Tibial artery (tissue), 4 donors: ENCODE data around the gene MAST4.

ENCODE experiments used
- DNase-seq, 2 donors: peaks; one replicate each; pipeline ENCODE4 v3.0.0-alpha.2; 2019
- H3K27ac ChIP-seq, 2 donors: fragments of 200-600 bp; sonication (generic) in 1 of 2; 1 replicate in 1 of 2; 2 replicates in 1 of 2; pipeline ENCODE4 v1.5.1; 2018 to 2019; ENCODE audit warnings: mild to moderate bottlenecking in 1 of 2
- H3K27me3 ChIP-seq, 2 donors: fragments of 200-600 bp; sonication (generic) in 1 of 2; one replicate each; pipeline versions ENCODE4 v1.5.1 to v1.6.0; 2016 to 2019
- H3K36me3 ChIP-seq, 3 donors: fragments of 200-600 bp; sonication (generic) in 2 of 3; one replicate each; pipeline ENCODE4 v1.5.1; 2016 to 2019; ENCODE audit warnings: mild to moderate bottlenecking in 2 of 3
- H3K4me1 ChIP-seq, 4 donors: fragments of 200-600 bp; sonication (generic) in 2 of 4; 1 replicate in 3 of 4; 2 replicates in 1 of 4; pipeline ENCODE4 v1.5.1; 2016 to 2019
- H3K4me3 ChIP-seq, 2 donors: fragments of 200-600 bp; sonication (generic) in 1 of 2; 1 replicate in 1 of 2; 2 replicates in 1 of 2; pipeline ENCODE4 v1.5.1; 2018 to 2019; ENCODE audit warnings: mild to moderate bottlenecking in 2 of 2
- H3K9me3 ChIP-seq, 3 donors: fragments of 200-600 bp; sonication (generic) in 1 of 3; one replicate each; pipeline ENCODE4 v1.5.1; 2016 to 2019
- intact Hi-C: fragments of 100-400 bp; cut with DNase I; formaldehyde crosslinking; loops from one replicate; pipeline ENCODE4 v1.15.0; 2023; ENCODE audit warnings: low total_unique reads
- TF ChIP-seq, protein P1 (sequence below), 2 experiments: fragments of 200-600 bp in 1 of 2; fragments of 450-650 bp in 1 of 2; IDR thresholded peaks; one replicate each; pipeline ENCODE4 v1.5.1; 2017 to 2019; ENCODE audit warnings: antibody characterized with exemption in 2 of 2, mild to moderate bottlenecking in 1 of 2, moderate library complexity in 1 of 2

The MAST4 gene

DNA sequence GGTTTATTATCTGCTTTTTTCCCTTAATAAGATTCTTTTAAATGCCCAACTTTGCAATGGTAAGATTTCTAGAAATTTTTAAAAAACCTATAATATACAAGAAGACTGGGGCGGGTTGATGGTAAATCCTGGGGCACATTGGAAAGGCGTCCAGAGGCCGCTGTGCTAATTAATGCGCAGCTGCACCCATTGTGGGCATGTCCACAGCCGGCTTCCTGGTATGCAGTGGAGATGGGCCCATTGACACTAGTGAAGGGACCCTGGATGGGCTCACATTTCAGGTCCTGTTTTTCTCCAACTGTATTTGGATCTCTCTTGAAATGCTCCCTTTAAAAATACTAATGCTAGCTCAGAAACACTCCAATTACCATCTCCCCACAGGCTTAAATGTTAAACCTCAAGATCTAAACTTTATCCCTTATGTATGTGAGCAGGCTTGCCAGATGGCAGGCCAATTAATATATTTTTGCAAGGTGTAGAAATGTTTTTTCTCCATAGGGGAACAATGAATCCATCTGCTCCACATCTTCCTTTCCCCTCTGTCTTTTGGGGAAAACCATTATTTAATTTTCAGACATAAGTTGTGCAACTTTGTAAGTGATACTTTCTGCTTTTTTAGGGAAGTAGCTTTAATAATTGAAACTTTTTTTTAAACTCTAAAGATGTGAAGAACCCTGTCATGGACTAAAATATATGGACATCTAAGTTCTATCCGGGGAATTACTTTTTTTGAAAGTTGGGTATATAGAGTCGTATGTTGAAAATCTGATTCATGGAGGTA, 423.1 kb downstream of the MAST4 start:
- H3K4me1 ChIP-seq: peaks cover 0 to 49% (median 23%) of the 10 kb centered on the region in 4 donors
- no peaks in the 10 kb centered on the region for H3K27me3 ChIP-seq
- no peaks in the 10 kb centered on the region for H3K9me3 ChIP-seq
- H3K36me3 ChIP-seq: no peaks in the 10 kb centered on the region
- TF ChIP-seq, protein P1, sequence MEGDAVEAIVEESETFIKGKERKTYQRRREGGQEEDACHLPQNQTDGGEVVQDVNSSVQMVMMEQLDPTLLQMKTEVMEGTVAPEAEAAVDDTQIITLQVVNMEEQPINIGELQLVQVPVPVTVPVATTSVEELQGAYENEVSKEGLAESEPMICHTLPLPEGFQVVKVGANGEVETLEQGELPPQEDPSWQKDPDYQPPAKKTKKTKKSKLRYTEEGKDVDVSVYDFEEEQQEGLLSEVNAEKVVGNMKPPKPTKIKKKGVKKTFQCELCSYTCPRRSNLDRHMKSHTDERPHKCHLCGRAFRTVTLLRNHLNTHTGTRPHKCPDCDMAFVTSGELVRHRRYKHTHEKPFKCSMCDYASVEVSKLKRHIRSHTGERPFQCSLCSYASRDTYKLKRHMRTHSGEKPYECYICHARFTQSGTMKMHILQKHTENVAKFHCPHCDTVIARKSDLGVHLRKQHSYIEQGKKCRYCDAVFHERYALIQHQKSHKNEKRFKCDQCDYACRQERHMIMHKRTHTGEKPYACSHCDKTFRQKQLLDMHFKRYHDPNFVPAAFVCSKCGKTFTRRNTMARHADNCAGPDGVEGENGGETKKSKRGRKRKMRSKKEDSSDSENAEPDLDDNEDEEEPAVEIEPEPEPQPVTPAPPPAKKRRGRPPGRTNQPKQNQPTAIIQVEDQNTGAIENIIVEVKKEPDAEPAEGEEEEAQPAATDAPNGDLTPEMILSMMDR (IDR thresholded peaks at IDR 0.05): no peak
- intact Hi-C loops: no loop called here
- no peak overlapping the region for H3K4me3 ChIP-seq
- H3K27ac ChIP-seq: no peak overlapping the region
- DNase-seq: no peak

DNA sequence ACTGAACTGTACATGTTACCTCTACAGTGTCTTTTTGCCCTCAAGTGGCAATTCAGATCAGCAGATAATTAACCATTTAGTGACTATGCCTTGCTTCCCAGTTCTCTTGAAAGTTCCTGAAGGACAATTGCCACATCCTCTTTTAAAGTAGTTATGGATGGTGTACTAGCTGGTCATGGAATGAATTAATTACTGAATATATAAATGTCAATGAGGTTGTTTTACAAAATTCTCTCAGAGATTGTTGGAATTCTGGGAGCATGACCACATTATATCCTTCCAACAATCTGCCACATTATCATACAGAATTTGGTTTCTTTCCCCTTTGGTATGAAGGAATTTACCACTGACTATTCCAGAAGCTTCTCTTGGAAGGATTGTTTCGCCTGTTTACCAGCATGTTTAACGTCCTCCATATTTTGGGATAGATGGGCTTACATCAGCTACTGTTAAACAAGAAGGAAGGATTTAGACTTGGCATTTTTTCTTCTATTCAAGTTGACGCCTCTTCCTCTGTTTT, 424.0 kb downstream of the MAST4 start:
- TF ChIP-seq, protein P1 (IDR thresholded peaks at IDR 0.05): no peak
- DNase-seq: no peak
- H3K4me3 ChIP-seq: no peak overlapping the region
- intact Hi-C loops: no loop called here
- H3K36me3 ChIP-seq: no peaks in the 10 kb centered on the region
- H3K9me3 ChIP-seq: no peaks in the 10 kb centered on the region
- H3K27ac ChIP-seq: no peak overlapping the region
- H3K4me1 ChIP-seq: peaks cover 0 to 40% (median 19%) of the 10 kb centered on the region in 4 donors
- H3K27me3 ChIP-seq: no peaks in the 10 kb centered on the region

DNA sequence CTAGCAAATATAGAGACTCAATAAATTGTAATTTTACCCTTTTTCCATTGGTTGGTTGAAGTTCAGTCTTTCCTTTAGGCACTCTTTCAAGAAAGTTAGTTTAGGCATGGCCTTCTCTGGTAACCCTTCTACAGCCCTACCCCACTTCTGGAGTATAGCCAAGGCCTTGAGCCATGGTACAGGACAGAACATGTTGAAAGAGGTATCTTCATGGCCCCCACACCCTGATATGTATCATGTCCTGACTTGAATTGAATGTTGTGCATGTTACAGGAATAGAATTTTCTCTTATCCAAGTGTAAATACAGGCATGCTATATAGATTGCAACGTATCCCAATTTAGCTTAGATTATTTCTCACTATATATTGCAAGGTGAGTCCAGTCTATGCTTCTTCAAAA, 424.8 kb downstream of the MAST4 start:
- H3K27ac ChIP-seq: peak overlapping the region in 1 of 2 donors; percentile 50
- DNase-seq: no peak

DNA sequence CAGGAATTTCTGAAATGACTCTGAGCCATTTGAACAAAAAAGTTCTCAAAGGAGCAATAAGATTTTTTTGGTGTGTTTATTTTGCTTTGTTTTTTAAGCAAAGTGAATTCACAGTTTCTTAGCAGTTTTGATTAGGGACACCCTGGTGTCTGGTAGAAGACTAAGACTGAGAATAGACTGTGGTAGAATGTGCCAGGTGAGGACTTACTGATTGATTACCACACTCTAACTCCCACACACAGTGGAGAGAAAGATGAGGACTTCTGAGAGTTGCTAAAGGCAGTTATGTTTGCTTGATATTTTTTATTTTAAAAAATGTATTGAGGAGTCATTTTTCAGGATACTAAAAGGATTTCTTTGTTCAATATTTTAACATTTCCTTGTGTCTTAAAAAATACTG, 425.3 kb downstream of the MAST4 start:
- TF ChIP-seq, protein P1 (IDR thresholded peaks at IDR 0.05): no peak
- intact Hi-C loops: no loop called here
- Histone ChIP-seq H3K27me3 (no peaks in the 10 kb centered on the region), H3K4me3 (no peak overlapping the region), H3K27ac (peak overlapping the region; percentile 4 to 50), H3K36me3 (no peaks in the 10 kb centered on the region), H3K9me3 (no peaks in the 10 kb centered on the region), H3K4me1 (peaks cover 0 to 40% (median 16%) of the 10 kb centered on the region in 4 donors)
- DNase-seq: no peak

More for the DNA sequence above, 424.8 kb downstream of the MAST4 start:
- TF ChIP-seq, protein P1 (IDR thresholded peaks at IDR 0.05): no peak
- H3K4me3 ChIP-seq: no peak overlapping the region
- no peaks in the 10 kb centered on the region for H3K9me3 ChIP-seq
- H3K4me1 ChIP-seq: peaks cover 0 to 44% (median 19%) of the 10 kb centered on the region in 4 donors
- no peaks in the 10 kb centered on the region for H3K27me3 ChIP-seq
- intact Hi-C loops: no loop called here
- H3K36me3 ChIP-seq: no peaks in the 10 kb centered on the region

DNA sequence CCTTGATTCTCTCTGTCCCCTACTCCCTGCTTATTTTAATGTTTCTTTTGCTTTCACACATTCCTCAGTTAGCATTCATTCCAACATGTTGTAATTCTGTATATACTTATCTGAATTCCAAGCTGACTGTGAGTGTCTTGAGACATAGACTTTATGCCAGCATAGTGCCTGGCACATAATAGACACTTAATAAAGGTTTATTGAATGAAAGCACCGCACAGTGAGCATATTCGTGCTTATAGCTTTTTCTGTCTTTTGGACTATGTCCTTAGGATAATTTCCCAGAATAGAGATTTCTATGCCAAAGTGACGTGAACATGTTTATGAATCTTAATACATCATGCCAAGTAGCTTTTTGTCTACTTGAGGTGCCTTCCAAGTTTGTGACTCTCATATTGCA, 425.8 kb downstream of the MAST4 start:
- no peaks in the 10 kb centered on the region for H3K36me3 ChIP-seq
- peak overlapping the region; percentile 4 to 50 for H3K27ac ChIP-seq
- H3K4me3 ChIP-seq: no peak overlapping the region
- H3K27me3 ChIP-seq: no peaks in the 10 kb centered on the region
- intact Hi-C loops: no loop called here
- DNase-seq: no peak
- no peaks in the 10 kb centered on the region for H3K9me3 ChIP-seq
- H3K4me1 ChIP-seq: peaks cover 0 to 36% (median 13%) of the 10 kb centered on the region in 4 donors
- TF ChIP-seq, protein P1 (IDR thresholded peaks at IDR 0.05): no peak
